ENCODE data around the gene CAPN11.
"Not testable (repeated sequence)": the region's sequence is repeated elsewhere in the genome, so short reads cannot be mapped to it uniquely, and the experiment has no call there.

CAPN11 gene

DNA sequence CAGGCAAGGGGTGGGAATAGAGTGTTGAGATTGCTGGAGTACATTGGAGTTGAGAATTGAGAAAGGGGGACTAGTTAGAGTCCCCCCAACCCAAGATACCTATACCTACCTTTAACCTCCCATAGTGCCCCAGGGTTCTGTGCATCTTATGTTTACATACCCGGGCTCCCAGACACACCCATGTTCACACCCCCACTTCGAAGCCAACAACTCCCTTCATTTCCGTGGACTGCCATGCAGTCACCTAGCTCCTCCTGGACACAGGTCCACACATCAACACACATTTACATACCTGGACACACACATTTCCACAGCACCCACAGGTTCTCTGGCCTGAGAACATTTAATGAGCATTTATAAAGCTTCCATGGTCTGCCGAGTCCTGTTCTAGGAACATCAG lies 26.1 kb upstream of the CAPN11 start:
- no peak for DNase-seq

DNA sequence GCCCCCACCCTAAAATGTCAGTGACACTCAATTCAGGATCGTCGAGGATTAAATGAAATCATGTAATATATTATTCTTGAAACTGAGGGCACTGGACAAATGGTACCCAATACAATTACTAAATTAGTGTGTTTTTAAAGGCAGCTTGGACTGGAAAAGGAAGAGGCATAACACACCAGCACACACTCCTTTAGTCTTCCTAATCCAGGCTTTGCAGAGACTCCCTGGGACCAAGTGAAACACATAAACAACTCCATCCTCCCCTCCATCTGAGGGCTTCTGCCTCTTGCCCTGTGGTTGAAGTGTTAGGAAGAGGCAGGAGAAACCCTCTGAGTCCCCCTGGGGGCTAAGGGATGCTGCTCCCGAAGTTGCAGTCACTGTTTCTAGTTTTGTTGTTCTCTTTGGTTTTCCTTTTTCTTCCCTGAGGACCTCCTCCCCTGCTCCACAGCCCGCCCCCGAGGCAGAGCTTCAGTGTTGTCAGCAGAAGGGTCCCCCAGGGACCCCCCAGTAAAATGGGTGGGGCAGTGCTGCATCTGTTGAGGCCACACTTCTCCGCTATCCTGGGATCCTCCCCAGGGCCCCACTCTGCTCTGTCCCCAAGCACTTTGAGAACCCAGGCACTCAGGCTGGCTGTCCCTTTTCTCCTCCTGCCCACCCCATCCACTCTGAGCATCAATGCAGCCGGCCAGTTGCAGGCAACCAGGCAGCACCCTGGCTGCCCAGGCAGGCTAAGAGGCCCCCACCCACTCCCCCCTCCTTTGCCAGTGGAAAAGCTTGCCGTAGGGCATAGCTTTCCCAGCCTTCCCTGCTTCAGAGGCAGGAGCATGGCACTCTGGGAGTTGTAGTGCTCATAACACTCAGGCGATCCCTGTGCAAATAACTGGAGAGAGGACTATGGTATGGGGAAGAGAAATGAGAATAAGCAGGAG lies 25.4 kb upstream of the CAPN11 start:
- DNase-seq: peak; percentile 84

DNA sequence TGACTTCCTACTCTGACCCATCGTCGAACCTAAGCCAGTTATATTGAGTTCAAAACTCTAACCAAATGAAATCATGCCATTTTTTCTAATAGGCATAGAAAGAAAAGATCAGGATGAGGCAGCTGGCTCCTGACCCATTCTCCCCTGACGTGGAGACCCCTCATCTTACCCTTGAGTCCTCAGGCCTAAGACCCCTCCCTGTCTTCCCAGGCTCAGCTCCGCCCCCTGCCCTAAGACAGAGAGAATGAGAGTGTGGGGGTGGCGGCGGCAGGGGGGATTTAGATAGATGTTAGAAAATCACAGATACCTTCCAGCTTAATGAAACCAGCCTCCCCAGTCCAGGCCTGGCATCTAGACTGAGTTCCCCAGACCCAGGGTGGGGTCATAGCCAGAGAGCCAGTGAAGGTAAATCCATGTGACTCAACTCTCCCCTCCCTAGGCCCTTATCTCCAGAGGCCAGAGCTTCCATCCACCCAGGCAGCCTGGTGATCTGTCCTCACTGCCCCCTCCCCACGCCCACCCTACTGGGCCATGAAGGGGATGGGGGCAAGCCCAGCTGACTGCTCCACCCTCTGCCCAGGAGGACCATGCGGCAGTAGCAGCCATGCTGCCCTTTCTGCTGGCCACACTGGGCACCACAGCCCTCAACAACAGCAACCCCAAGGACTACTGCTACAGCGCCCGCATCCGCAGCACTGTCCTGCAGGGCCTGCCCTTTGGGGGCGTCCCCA lies 24.5 kb upstream of the CAPN11 start:
- DNase-seq: no peak

DNA sequence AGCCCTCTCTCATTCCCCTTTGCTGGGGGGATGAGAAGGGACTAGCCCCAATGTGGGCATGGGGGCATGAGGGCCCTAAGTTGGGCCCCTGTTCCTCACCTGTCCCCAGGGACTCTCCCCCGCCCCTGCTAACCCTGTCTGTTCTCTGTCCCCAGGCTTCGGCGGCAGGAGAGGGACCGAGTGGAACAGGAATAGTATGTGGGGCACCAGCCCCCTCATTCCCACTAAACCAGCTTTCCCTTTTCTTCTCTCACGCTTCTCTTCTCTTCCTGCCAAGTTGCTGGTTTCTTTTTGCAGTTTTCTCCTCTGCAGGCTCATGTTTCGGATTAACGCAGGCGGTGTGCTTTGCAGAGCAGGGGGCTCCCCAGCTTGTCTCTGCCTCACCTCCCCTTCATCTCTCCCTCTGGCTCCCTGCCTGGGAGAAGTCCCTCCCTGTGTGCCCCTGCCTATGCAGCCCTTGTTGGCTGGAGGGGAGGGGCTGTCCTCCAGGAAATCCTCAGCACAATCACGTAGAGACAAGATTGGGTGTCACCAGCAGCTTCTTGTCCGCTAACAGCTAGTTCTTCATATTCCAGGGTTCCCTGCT lies 23.4 kb upstream of the CAPN11 start:
- DNase-seq: peak; percentile 79

DNA sequence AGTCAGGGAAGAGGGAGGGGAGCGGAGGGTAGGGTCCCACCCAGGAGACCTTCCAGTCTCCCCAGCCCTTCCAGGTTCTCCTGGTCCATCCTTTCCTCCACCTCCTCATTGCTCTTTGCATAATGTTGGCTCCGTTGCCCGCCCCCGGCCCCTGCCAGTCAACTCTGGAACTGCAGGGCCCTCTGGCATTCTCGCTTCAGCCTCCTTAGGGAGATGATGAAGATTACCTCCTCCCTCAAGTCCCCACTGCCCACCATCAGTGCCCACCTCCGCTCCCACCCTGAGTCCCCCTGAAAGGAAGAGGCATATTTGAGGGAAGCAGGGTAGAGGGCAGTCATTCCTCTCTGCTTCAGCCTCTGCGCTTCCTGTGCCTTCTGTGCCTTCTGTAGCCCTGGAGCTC lies 22.7 kb upstream of the CAPN11 start:
- DNase-seq: no peak

DNA sequence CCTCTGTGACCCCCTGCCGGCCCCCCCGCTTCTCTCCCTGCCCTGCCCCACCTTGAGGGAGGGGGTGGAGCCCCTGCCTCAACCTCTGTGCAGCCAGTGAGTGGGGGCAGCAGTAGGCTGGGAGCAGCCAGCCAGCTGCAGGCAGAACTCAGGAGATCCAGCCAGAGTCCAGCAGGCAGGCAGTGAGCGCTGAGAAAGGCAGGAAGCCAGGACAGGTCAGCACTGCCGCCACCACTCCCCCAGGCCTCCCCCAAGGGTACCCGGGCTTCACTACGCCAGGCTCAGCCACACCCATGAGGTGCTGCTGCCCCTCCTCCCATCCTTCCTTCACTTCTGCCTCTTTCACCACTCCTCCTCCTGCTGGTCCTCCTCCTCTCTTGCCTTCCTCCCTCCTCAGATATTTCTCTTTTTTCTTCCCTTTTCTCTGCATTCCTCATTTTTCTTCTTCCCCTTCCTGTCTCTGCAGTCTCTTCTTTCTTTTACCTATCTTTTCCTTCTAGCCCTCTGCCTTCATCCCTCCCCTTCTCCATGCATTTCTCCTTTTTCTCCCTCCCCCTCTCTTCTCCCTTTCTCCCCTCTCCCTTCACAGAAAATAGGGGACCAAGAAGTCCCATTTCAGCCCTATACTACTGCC lies 19.8 kb upstream of the CAPN11 start:
- no peak for DNase-seq

DNA sequence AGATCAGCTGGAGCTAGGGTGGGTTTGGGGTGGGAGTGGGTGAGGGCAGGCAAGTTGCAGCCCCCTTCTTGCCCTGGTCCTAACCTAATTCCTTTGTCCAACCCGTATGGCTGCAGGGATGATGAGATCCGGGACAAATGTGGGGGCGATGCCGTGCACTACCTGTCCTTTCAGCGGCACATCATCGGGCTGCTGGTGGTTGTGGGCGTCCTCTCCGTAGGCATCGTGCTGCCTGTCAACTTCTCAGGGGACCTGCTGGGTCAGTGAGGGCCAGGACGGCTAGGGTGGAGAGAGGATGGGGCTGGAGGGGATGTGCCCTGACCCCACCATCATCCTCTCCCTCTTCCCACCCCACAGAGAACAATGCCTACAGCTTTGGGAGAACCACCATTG lies 19.3 kb upstream of the CAPN11 start:
- no peak for DNase-seq

DNA sequence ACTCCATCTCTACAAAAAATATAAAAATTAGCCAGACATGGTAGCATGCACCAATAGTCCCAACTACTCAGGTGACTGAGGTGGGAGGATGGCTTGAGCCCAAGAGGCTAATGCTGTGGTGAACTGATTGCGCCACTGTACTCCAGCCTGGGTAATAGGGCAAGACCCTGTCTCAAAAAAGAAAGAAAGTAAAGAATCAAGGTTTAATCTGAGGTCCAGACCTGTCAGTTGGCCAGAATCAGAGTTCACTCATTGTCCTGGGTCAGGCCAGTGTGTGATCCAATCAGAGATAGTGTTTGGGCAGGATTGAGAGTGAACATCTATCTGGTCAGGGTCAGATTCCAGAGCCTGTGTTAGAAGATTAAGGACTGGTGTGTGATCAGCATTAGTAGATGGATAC lies 15.8 kb upstream of the CAPN11 start:
- no peak for DNase-seq

DNA sequence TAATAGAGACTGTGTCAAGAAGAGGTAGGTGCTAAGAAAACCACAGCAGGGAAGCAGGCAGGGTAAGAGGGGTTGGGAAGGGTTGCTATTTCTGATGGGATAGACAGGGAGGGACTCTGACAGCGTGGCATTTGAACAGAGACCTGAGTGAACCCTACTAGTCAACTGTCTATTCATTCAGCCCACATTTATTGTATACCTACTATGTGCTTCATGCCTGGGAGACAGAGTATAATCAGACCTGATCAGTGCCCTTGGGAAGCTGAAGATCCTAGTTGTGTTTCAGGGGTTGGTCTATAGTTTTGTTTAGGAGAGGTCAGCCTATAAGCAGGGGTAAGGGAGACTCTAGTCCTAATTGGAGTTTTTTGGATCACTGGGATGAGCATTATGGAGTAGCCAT lies 14.9 kb upstream of the CAPN11 start:
- no peak for DNase-seq

DNA sequence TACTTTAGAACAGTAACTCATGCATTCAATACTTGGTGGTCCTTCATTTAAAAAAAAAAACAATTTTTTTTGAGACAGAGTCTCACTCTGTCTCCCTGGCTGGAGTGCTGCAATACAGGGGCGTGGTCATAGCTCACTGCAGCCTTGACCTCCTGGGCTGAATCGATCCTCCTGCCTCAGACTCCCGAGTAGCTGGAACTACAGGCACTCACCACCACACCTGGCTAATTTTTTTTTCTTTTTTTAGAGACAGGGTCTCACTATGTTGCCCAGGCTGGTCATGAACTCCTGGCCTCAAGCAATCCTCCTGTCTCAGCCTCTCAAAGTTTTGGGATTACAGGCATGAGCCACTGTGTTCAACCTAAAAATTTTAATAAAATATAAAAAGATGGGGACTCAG lies 14.1 kb upstream of the CAPN11 start:
- DNase-seq: not testable (repeated sequence)

DNA sequence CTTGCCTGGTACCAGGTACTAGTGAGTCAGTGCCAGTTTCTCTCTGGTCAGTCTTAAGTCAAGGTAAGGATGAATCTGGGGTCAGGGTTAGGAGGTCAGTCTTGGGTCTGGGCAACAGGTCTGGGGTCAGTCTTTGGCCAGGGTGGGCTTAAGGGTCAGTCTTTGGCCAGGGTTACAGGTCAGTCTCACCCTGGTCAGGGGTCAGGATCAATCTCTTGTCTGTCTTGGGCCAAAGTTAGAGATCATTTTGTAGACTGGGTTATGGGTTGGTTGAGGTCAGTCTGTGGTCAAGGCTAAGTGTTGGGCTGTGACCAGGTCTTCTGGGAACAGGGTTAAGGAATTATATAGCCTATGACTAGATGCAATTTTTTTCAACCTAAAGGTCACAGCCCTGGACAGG lies 12.8 kb upstream of the CAPN11 start:
- DNase-seq: no peak

DNA sequence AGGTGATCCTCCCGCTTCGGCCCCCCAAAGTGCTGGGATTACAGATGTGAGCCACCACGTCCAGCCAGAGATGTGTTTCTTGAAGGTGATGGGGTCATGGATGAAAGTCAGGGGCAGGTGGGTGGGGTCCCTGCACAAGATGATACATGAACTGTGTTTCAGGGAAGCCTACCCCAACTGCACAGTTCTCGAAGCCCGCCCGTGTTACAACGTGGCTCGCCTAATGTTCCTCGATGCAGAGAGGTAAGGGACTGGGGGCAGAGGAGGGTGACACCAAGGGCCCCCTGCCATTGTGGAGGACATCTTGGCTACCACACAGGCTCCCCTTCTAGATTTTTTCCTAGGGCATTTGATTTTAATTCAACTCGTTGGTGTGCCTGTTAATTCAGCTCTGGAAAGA lies 11.9 kb upstream of the CAPN11 start:
- no peak for DNase-seq

DNA sequence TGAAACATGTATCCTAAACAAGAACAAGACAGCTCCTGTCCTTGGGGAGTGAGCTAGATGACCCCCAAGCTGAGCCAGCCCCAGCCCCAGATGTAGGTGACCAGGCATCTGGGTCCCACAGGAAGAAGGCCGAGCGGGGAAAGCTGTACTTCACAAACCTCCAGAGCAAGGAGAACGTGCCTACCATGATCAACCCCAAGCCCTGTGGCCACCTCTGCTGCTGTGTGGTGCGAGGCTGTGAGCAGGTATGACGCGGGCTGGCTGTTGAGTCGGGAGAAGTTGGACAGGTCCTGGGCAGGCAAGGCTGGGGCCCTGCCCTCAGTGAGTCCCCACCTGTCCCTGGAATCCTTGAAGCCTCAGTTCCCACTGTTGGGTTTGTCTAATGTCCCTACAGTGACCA lies 11.4 kb upstream of the CAPN11 start:
- DNase-seq: no peak

DNA sequence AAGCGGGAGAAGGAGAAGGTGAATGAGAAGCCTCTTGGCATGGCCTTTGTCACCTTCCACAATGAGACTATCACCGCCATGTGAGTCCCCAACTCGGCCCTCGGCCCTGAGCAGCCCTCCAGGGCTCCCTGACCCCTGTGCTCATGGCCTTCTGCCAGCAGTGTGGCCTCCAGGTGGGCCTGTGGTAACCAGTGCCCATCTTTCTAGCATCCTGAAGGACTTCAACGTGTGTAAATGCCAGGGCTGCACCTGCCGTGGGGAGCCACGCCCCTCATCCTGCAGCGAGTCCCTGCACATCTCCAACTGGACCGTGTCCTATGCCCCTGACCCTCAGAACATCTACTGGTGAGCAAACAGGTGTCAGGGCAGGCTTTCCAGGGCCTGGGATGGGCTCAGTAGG lies 10.3 kb upstream of the CAPN11 start:
- DNase-seq: no peak

DNA sequence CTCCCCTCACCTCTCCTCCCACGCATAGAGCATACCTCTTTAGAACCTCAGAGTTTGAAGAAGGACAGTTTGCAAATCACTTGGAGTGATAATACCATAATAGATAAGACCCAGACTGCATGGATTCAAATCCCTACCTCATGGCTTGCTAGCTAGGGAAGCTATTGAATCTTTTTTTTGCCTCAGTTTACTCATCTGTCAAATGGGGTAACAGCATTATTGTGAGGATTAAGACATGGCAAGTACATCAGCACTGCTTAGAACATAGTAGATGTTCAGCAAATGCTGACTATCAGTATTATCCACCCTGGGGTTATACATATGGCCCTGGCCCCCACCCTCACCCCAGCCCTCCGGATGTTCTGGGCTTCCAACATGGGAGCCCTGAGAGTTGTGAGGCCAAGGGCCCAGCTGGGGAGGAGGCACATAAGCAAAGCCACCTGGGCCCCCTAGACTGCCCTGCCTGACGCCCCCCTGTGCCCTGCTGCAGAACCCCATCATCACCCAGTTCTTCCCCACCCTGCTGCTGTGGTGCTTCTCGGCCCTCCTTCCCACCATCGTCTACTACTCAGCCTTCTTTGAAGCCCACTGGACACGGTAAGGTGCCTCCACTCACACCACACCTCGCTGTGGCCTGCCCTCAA lies 9.1 kb upstream of the CAPN11 start:
- DNase-seq: no peak

DNA sequence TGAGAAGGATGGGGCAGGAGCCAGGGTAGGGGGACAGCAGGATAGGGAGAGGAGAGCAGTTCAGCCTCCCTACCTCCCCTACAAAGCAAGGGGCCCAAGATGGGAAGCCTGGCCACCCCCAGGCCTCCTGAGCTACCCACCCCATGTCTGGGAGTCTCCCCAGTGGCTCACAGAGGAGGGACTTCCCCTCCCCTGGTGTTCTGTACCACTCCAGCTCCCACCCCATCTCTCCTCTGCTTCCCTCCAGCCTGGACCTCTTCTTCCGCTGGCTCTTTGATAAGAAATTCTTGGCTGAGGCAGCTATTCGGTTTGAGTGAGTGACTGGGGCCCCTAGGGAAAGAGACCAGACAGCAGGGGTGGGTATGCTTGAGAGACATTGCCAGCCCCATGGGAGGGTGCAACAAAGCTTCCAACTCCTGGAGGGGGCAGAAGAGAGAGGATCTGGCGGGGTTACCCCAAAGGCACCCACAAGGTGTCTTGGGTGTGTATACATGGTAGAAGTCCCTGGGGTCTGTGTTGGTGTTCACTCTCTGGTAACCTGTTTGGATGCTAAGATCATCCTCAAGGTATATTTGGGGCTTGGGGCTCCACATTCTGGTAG lies 8.2 kb upstream of the CAPN11 start:
- no peak for DNase-seq

DNA sequence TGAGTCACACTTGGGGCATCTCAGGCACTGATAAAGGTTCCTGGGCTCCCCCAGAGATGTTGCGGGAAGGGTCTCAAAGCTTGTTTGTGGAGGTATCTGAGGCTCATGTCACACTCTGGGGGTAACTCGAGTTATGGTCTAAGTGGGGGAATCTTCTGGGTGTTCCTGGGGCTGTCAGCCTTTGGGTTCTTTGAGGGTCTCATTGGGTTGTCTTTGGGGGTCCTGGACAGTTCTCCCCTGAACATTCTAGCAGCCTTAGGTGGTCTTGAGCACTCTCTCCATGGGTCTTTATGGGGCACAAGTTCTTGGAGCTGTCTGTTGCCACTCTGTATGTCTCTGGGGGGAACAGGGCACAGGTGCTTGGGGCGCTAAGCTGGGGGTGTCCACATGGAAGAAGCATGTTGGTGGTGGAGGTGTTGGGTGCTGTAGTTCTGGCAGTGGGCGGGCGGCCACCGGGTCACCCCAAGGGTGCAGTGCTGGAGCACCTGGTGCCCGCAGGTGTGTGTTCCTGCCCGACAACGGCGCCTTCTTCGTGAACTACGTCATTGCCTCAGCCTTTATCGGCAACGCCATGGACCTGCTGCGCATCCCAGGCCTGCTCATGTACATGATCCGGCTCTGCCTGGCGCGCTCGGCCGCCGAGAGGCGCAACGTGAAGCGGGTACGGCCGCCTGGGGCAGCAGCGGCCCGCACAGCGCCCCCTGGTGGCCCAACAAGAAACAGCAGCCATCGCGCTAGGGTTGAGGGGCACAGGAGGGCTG lies 7.1 kb upstream of the CAPN11 start:
- DNase-seq: peak; percentile 86

DNA sequence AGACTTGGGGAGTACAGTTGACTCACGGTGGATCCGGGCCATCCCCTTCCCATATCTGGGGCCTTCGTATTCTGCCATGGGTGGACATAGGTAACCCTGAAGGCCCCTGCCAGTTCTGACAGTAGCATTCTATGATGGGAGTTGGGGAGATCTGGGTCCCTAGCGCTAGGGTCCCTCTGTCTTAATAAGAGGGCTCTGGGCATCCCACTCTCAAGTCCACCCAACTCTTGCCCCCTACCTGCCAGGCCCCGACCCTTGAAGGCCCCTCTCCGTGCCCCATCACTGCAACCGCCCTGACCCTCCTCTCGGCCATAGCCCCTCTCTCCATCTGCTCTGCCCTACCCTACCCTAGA lies 6.5 kb upstream of the CAPN11 start:
- DNase-seq: no peak

DNA sequence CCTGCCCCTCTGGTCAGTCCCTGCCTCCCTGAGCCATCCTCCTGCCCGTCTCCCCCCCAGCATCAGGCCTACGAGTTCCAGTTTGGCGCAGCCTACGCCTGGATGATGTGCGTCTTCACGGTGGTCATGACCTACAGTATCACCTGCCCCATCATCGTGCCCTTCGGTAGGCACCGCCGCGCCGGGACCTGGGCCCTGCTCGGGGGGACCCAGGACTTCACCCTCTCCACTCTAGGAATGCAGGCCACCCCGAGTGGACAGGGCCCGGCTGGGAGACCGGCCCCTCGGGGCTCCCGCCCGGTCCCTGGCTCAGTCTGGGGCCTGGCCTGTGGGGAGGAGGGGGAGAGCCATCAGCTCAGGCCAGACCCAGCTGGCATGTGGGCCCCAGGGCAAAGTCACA lies 6.1 kb upstream of the CAPN11 start:
- DNase-seq: no peak

DNA sequence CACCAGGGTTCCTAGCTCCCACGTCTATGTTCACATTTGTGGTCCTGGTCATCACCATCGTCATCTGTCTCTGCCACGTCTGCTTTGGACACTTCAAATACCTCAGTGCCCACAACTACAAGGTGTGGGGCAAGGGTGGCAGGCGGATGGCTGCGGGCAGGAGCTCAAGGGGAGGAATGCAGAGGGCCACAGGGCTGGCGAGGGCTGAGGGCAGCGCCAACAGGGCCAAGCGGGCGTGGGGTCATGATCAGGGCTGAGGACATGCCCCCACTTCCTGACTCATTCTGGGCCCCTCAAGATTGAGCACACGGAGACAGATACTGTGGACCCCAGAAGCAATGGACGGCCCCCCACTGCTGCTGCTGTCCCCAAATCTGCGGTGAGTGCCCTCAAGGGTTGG lies 4.6 kb upstream of the CAPN11 start:
- DNase-seq: no peak

DNA sequence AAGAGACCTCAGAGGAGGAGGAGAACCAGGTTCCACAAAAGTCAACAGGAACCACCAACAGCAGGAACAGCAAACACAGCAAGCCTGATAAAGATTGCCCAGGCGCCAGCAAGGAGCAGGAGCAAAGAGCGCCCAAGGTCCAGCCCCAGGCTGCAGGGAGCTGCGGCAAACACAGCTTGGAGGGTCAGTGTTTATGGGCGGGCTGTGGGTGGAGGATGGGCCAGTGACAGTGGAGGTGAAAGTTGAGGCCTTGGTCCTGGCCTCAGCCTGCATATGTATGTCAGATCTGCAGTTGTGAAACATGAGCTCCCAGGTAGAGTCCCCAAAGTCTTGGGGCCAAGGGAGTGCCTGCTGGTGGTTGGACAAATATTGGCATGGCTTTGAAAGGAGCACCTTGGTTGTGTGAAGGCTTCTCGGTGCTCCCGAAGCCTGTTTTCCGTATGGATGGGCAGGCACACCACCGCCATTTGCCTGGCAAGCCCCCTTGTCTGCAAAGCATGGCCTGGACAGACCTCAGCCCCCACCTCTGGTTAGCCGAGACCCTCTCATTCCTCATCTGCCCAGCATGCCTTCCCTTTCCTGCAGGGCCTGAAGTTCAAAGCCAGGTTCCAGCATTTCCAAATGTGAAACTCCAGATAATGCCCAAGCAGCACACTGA lies 2.0 kb upstream of the CAPN11 start:
- no peak for DNase-seq

Data from eye (tissue), 1 donor.